A549 treated with AZD9567 at 1 μM for 4 hours (cell line): ENCODE data around the gene XPO1. TPM values are rescaled to one million over a fixed set of nuclear protein-coding genes. Genes with fewer than 3 reads are reported as not detected.

Experiments used
- total RNA-seq: library from RNA; stranded (reverse); fragments of 200-300 nt; extraction: Qiagen RNA extraction; gene quantifications from 5 replicates; pipeline ENCODE4 v1.2.3, GENCODE V29; 2022; ENCODE audit not compliant: insufficient read depth

Gene XPO1, protein sequence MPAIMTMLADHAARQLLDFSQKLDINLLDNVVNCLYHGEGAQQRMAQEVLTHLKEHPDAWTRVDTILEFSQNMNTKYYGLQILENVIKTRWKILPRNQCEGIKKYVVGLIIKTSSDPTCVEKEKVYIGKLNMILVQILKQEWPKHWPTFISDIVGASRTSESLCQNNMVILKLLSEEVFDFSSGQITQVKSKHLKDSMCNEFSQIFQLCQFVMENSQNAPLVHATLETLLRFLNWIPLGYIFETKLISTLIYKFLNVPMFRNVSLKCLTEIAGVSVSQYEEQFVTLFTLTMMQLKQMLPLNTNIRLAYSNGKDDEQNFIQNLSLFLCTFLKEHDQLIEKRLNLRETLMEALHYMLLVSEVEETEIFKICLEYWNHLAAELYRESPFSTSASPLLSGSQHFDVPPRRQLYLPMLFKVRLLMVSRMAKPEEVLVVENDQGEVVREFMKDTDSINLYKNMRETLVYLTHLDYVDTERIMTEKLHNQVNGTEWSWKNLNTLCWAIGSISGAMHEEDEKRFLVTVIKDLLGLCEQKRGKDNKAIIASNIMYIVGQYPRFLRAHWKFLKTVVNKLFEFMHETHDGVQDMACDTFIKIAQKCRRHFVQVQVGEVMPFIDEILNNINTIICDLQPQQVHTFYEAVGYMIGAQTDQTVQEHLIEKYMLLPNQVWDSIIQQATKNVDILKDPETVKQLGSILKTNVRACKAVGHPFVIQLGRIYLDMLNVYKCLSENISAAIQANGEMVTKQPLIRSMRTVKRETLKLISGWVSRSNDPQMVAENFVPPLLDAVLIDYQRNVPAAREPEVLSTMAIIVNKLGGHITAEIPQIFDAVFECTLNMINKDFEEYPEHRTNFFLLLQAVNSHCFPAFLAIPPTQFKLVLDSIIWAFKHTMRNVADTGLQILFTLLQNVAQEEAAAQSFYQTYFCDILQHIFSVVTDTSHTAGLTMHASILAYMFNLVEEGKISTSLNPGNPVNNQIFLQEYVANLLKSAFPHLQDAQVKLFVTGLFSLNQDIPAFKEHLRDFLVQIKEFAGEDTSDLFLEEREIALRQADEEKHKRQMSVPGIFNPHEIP (N-terminal part only)
- 96.7 to 131 TPM (median 116 TPM) in 5 replicates for total RNA-seq

DNA sequence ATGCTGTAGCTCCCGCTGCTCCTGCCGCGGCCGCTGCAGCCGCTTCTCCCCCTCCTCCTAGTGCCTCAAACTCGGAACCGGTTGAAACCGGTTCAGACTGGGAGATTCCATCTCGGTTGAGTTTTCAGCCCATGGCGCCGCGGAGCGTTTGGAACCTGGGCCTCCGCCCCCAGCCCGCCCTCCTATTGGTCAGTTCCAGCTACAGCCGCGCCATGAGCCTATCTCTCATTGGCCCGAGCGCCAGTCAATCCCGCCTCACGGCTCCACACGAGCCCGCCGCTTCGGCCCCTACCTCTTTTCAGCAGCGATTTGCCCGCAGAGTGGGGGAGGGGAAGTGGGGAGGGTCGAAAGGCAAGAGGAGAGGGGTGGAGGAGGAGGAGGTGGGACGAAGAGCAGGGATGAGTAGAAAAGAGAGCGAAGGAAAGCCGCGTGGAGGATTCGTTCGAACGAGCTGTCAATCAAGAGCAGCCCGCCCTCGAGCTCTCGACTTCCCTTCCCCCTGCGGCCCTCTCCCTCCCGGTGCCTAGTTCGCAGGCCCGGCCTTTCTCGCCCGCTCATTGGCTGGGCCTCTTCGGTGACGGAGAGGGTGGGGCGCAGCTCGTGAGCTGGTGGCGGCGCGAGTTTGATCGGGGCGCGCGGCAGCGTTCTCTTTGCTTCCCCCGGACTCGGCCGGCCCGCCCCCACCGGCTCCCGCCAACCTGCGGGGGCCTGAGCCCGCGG is at the start of gene XPO1:
Gene XPO1, minus strand, starts transcription at position 157 of the 720 bp plus-strand sequence. CDS start 4,459 bp downstream, outside the sequence.

DNA sequence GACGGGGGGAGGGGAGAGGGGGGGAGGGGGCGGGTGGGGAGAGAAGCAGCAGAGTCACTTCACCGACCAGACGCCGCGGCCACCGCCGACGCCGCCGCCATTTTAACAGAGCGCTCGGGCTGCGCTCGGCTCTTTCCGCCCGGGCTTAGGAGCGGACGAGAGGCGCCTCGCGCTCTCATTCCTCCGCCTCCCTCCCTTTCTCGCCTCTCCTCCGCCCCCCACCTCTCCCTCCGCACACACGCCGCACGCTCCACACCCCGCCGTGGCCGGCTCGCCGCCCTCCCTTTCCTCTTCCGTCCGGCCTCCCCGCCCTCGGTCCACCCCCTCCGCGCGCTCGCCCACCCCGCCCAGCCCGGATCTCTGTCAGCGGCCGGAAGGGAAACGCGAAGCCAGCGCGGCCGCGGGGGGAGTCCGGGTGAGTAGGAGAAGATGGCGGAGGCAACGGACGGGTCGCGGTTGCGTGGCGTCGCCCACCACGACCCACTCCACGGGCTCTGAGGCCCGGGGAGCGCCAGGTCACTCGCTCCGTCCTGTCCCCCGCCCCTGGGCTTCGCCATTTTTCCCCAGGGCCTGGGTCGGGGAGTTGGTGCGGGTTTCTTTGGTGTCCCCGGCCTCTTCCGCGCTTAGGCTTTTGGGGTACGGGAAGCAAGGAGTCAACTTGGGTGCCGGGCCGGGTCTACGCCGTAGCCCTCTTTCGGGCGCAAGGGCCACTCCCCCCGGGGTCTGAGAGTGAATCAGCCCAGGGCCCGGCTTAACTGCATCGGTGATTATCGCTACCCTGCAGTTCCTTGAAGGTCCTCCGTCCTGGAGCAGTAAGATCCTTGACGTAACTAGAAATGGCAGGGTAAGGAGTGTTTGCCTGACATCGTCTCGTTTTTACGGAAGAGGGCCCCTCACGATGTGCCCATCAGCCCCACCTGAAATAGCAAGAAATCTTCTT is 66.9 kb downstream of the XPO1 start, which contains the start of gene USP34:
Gene USP34, minus strand, starts transcription at position 123 of the 940 bp plus-strand sequence. CDS start 395 bp downstream, outside the sequence.

Other genes starting within 250 kb of the XPO1 start
- 46.8 to 62.8 TPM (median 49.2 TPM) in 5 replicates for gene USP34, start 67.3 kb downstream of the XPO1 start, total RNA-seq